Mammary epithelial cell (primary cell): ENCODE results near the gene EFHD2.

Source experiments
- CTCF ChIP-seq, 2 donors: IDR thresholded peaks in 1 of 2; conservative IDR thresholded peaks in 1 of 2; 2 replicates each; pipeline ENCODE4 v1.5.1; 2011 to 2012; ENCODE audit warnings: inconsistent platforms in 2 of 2, low read length in 2 of 2, mild to moderate bottlenecking in 2 of 2, control low read depth in 1 of 2, low read depth in 1 of 2; ENCODE audit not compliant: insufficient read depth in 1 of 2; ENCODE audit errors: extremely low read depth in 1 of 2
- EZH2 ChIP-seq: IDR thresholded peaks from 2 replicates; pipeline ENCODE4 v1.6.1; 2012; ENCODE audit warnings: low read length, inconsistent platforms, borderline replicate concordance

GRCh38 chr1:15380601-15381508 is 28.8 kb upstream of the EFHD2 start:
- no peak for TF ChIP-seq CTCF (conservative IDR thresholded peaks at IDR 0.05 in 1 of 2, IDR thresholded peaks at IDR 0.05 in 1 of 2; ENCODE audit: extremely low read depth in 1 of 2, insufficient read depth in 1 of 2, low read depth in 1 of 2, low read length in 2 of 2)
- TF ChIP-seq EZH2: no peak
